Measurements from ENCODE around the gene SLC7A7.
"Not testable (repeated sequence)": the region's sequence is repeated elsewhere in the genome, so short reads cannot be mapped to it uniquely, and the experiment has no call there.

Gene SLC7A7

DNA sequence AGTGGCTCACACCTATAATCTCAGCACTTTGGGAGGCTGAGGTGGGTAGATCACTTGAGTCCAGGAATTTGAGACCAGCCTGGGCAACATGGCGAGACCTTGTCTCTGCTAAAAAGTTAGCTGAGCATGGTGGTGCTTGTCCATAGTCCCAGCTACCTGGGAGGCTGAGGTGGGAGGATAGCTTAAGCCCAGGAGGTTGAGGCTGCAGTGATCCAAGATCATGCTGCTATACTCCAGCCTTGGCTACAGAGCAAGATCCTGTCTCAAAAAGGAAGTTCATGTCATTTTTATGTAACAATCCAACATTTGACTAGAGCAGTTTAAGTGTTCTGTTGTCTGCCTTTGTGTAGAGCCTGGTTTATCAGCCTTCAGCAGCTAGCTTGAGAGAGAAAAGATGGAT is 42.5 kb downstream of the SLC7A7 start:
- Histone ChIP-seq H3K4me1 (ENCODE audit: control insufficient read depth, insufficient read depth, low read length) (peaks cover 6% of the 10 kb centered on the region), H3K27me3 (ENCODE audit: control insufficient read depth, insufficient read depth, low read length) (no peaks in the 10 kb centered on the region), H3K9me3 (ENCODE audit: control insufficient read depth, low read length) (no peaks in the 10 kb centered on the region), H3K4me3 (ENCODE audit: low read length) (no peak overlapping the region), H3K36me3 (ENCODE audit: control insufficient read depth, insufficient read depth, low read length) (peaks cover 15% of the 10 kb centered on the region), H3K9ac (ENCODE audit: low read length) (no peak overlapping the region)

DNA sequence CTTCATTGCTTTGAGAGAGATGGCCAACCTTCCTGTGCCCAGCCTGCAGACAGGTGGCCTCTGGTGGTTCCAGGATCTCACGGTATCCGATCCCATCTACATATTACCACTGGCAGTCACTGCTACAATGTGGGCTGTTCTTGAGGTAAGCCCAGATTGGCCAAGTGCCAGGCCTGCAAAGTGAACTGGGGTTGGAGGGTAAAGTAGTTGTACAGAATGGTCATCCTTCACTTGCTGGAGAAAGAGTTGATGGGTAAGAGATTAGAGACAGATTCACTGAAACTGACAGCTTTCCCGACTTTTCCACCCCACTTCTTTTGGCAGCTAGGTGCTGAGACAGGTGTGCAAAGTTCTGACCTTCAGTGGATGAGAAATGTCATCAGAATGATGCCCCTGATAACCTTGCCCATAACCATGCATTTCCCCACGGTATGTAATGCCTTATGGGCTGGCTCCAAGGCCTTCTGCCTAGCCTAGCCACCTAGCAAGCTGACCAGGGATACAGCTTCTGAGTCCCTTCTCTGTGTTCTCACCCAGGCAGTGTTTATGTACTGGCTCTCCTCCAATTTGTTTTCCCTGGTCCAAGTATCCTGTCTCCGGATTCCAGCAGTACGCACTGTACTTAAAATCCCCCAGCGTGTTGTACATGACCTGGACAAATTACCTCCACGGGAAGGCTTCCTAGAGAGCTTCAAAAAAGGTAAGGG is 44.6 kb downstream of the SLC7A7 start:
- H3K36me3 ChIP-seq (ENCODE audit: control insufficient read depth, insufficient read depth, low read length): peaks cover 15% of the 10 kb centered on the region

DNA sequence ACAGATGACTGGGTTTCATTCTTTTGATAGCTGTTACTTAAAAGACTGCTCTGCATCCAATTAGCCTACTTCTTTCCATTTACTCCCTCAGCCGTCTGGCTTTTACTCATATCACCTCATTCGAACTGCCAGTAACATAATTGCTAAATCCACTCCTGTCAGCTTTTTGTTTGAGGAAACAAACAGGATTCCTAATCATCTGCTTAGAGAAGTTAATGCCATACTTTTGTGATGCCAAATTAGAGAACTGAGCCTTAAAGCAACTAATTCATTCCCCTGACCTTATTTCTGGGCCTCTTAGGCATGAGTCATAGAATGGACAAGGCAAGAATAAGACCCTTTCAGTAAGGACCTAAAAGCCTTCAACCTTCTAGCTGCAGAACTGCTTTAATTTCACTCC is 45.9 kb downstream of the SLC7A7 start:
- no peaks in the 10 kb centered on the region for H3K27me3 ChIP-seq (ENCODE audit: control insufficient read depth, insufficient read depth, low read length)
- no peak overlapping the region for H3K4me3 ChIP-seq (ENCODE audit: low read length)
- no peaks in the 10 kb centered on the region for H3K9me3 ChIP-seq (ENCODE audit: control insufficient read depth, low read length)
- H3K36me3 ChIP-seq (ENCODE audit: control insufficient read depth, insufficient read depth, low read length): peaks cover 15% of the 10 kb centered on the region
- H3K9ac ChIP-seq (ENCODE audit: low read length): no peak overlapping the region
- H3K4me1 ChIP-seq (ENCODE audit: control insufficient read depth, insufficient read depth, low read length): peaks cover 12% of the 10 kb centered on the region

More for the DNA sequence above, 44.6 kb downstream of the SLC7A7 start:
- peaks cover 12% of the 10 kb centered on the region for H3K4me1 ChIP-seq (ENCODE audit: control insufficient read depth, insufficient read depth, low read length)
- no peaks in the 10 kb centered on the region for H3K27me3 ChIP-seq (ENCODE audit: control insufficient read depth, insufficient read depth, low read length)
- H3K9me3 ChIP-seq (ENCODE audit: control insufficient read depth, low read length): no peaks in the 10 kb centered on the region
- no peak overlapping the region for H3K9ac ChIP-seq (ENCODE audit: low read length)
- H3K4me3 ChIP-seq (ENCODE audit: low read length): no peak overlapping the region

DNA sequence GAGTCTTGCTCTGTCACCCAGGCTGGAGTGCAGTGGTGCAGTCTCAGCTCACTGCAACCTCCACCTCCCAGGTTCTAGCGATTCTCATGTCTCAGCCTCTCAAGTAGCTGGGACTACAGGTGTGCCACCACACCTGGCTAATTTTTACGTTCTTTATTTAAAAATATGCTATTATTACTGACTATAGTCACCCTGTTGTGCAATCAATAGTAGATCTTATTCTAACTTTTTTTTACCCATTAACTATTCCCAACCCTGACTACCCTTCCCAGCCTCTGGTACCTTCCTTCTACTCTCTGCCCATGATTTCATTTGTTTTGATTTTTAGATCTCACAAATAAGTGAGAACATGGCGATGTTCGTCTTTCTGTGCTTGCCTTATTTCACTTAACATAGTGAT is 46.3 kb downstream of the SLC7A7 start:
- Histone ChIP-seq H3K27me3 (ENCODE audit: control insufficient read depth, insufficient read depth, low read length) (no peaks in the 10 kb centered on the region), H3K4me1 (ENCODE audit: control insufficient read depth, insufficient read depth, low read length) (peaks cover 12% of the 10 kb centered on the region), H3K9ac (ENCODE audit: low read length) (no peak overlapping the region), H3K36me3 (ENCODE audit: control insufficient read depth, insufficient read depth, low read length) (peaks cover 15% of the 10 kb centered on the region), H3K9me3 (ENCODE audit: control insufficient read depth, low read length) (no peaks in the 10 kb centered on the region), H3K4me3 (ENCODE audit: low read length) (no peak overlapping the region)

DNA sequence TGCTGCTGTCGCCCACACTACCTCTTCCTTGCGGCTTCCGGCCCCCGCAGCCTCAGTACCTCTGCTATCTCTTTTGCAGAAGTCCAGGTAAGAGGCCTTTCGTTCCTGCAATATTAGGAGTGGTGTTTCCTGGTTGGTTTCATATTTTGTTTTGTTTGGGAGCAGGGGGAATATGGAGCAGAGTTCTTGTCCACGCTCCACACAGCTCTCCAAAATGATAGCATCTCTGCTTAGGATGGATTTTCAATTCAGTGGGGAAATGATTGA is 48.0 kb downstream of the SLC7A7 start:
- Histone ChIP-seq H3K9me3 (ENCODE audit: control insufficient read depth, low read length) (no peaks in the 10 kb centered on the region), H3K27me3 (ENCODE audit: control insufficient read depth, insufficient read depth, low read length) (no peaks in the 10 kb centered on the region), H3K9ac (ENCODE audit: low read length) (peak overlapping the region; percentile 90), H3K4me3 (ENCODE audit: low read length) (peak overlapping the region; percentile 95), H3K36me3 (ENCODE audit: control insufficient read depth, insufficient read depth, low read length) (peaks cover 15% of the 10 kb centered on the region), H3K4me1 (ENCODE audit: control insufficient read depth, insufficient read depth, low read length) (peaks cover 12% of the 10 kb centered on the region)

GRCh38 chr14:22766457-22767322 is 48.5 kb downstream of the SLC7A7 start, which contains the start of gene OXA1L:
OXA1L (plus strand) TSS chr14:22766688; CDS start chr14:22766702, 14 bp downstream.
- Histone ChIP-seq H3K4me1 (ENCODE audit: control insufficient read depth, insufficient read depth, low read length) (peaks cover 12% of the 10 kb centered on the region), H3K27me3 (ENCODE audit: control insufficient read depth, insufficient read depth, low read length) (no peaks in the 10 kb centered on the region), H3K9ac (ENCODE audit: low read length) (peak within 1 kb of the TSS; percentile 90)

DNA sequence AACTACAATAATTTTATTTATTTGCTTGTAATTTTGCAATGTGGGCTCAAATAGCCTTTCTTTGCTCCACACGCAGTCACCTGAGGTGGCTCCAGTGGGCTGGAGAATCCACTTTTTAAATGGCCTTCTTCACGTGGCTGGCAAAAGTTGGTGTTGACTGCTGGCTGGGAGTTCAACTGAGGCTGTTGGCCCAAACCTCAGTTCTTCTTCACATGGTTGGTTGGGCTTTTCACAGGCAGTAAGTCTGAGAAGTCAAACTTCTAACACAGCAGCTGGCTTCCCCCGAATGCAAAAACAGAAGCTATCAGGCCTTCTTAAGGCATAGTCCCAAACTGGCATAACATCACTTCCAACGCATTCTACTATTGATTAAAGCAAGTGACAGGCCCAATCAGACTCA is 50.9 kb downstream of the SLC7A7 start:
- Histone ChIP-seq H3K4me3 (ENCODE audit: low read length) (no peak overlapping the region), H3K27me3 (ENCODE audit: control insufficient read depth, insufficient read depth, low read length) (no peaks in the 10 kb centered on the region), H3K36me3 (ENCODE audit: control insufficient read depth, insufficient read depth, low read length) (peaks cover 2% of the 10 kb centered on the region), H3K9me3 (ENCODE audit: control insufficient read depth, low read length) (no peaks in the 10 kb centered on the region), H3K4me1 (ENCODE audit: control insufficient read depth, insufficient read depth, low read length) (peaks cover 12% of the 10 kb centered on the region), H3K9ac (ENCODE audit: low read length) (no peak overlapping the region)

More at GRCh38 chr14:22766457-22767322, 48.5 kb downstream of the SLC7A7 start, which contains the start of gene OXA1L:
- Histone ChIP-seq H3K36me3 (ENCODE audit: control insufficient read depth, insufficient read depth, low read length) (peaks cover 15% of the 10 kb centered on the region), H3K9me3 (ENCODE audit: control insufficient read depth, low read length) (no peaks in the 10 kb centered on the region), H3K4me3 (ENCODE audit: low read length) (peak within 1 kb of the TSS; percentile 95)

DNA sequence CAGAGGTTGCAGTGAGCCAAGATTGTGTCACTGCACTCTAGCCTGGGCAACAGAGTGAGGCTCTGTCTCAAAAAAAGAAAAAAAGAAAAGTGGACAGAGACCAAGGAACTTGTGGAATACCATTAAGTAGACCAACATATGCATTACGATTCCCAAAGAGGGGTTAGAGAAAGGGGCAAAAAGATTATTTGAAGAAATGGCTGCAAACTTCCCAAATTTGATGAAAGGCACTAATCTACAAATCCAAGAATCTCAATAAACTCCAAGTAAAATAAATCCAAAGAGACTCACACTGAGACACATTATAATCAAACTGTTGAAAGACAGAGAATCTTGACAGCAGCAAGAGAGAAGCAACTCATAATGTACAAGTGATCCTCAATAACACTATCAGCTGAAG is 53.5 kb downstream of the SLC7A7 start:
- Histone ChIP-seq H3K27me3 (ENCODE audit: control insufficient read depth, insufficient read depth, low read length) (no peaks in the 10 kb centered on the region), H3K4me1 (ENCODE audit: control insufficient read depth, insufficient read depth, low read length) (no peaks in the 10 kb centered on the region), H3K4me3 (ENCODE audit: low read length) (no peak overlapping the region), H3K36me3 (ENCODE audit: control insufficient read depth, insufficient read depth, low read length) (no peaks in the 10 kb centered on the region), H3K9ac (ENCODE audit: low read length) (no peak overlapping the region), H3K9me3 (ENCODE audit: control insufficient read depth, low read length) (no peaks in the 10 kb centered on the region)

- not testable (repeated sequence) for H3K9me3 ChIP-seq (ENCODE audit: control insufficient read depth, low read length); H3K9ac ChIP-seq (ENCODE audit: low read length); H3K4me3 ChIP-seq (ENCODE audit: low read length); H3K27me3 ChIP-seq (ENCODE audit: control insufficient read depth, insufficient read depth, low read length); H3K4me1 ChIP-seq (ENCODE audit: control insufficient read depth, insufficient read depth, low read length); H3K36me3 ChIP-seq (ENCODE audit: control insufficient read depth, insufficient read depth, low read length)
Measured at GRCh38 chr14:22757972-22758650, 57.1 kb downstream of the SLC7A7 start.

DNA sequence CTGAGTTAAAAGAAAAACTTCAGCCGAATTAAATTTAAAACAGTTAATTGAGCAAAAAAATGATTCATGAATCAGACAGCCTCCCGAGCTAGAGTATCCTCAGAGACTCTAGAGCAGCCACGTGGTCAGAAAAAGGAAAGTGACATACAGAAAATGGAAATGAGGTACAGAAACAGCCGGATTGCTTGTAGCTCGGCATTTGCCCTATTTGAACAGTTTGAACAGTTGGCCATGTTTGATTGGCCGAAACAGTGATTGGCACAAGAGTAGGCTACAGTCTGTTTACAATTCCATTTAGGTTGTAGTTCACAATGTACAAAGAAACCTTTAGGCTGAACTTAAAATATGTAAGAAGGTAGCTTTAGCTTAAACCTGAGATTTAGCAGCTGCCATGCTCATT is 61.6 kb downstream of the SLC7A7 start:
- Histone ChIP-seq H3K9ac (ENCODE audit: low read length) (peak overlapping the region; percentile 17), H3K4me1 (ENCODE audit: control insufficient read depth, insufficient read depth, low read length) (no peaks in the 10 kb centered on the region), H3K27me3 (ENCODE audit: control insufficient read depth, insufficient read depth, low read length) (no peaks in the 10 kb centered on the region)

GRCh38 chr14:22752422-22752821 is 62.8 kb downstream of the SLC7A7 start:
- no peaks in the 10 kb centered on the region for H3K4me1 ChIP-seq (ENCODE audit: control insufficient read depth, insufficient read depth, low read length)
- H3K4me3 ChIP-seq (ENCODE audit: low read length): no peak overlapping the region
- H3K9me3 ChIP-seq (ENCODE audit: control insufficient read depth, low read length): no peaks in the 10 kb centered on the region
- H3K27me3 ChIP-seq (ENCODE audit: control insufficient read depth, insufficient read depth, low read length): no peaks in the 10 kb centered on the region
- H3K36me3 ChIP-seq (ENCODE audit: control insufficient read depth, insufficient read depth, low read length): no peaks in the 10 kb centered on the region
- H3K9ac ChIP-seq (ENCODE audit: low read length): no peak overlapping the region

More for the DNA sequence above, 61.6 kb downstream of the SLC7A7 start:
- Histone ChIP-seq H3K4me3 (ENCODE audit: low read length) (no peak overlapping the region), H3K9me3 (ENCODE audit: control insufficient read depth, low read length) (no peaks in the 10 kb centered on the region), H3K36me3 (ENCODE audit: control insufficient read depth, insufficient read depth, low read length) (no peaks in the 10 kb centered on the region)

DNA sequence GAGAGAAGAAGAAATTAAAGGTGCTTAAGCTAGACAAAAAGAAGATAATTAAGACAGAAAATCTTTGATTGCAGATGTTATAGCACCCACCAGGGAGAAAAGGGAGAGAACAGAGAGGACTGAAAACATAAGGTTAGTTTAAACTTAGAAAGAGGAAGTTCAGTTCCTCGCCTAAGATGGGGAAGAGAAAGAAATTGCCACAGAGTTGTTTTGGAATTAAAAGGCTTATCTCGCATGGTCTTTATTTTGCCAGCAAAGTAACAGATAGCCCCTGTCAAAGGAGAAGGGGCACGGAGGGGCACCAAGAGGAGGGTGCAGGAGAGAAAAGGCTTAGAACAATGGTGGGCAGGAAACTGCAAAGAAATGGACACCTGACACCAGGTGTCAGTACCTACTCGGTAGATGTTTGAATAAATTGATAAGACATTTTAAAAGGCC is 66.6 kb downstream of the SLC7A7 start:
- H3K36me3 ChIP-seq (ENCODE audit: control insufficient read depth, insufficient read depth, low read length): no peaks in the 10 kb centered on the region
- no peak overlapping the region for H3K9ac ChIP-seq (ENCODE audit: low read length)
- no peak overlapping the region for H3K4me3 ChIP-seq (ENCODE audit: low read length)
- H3K27me3 ChIP-seq (ENCODE audit: control insufficient read depth, insufficient read depth, low read length): no peaks in the 10 kb centered on the region
- H3K9me3 ChIP-seq (ENCODE audit: control insufficient read depth, low read length): no peaks in the 10 kb centered on the region
- H3K4me1 ChIP-seq (ENCODE audit: control insufficient read depth, insufficient read depth, low read length): no peaks in the 10 kb centered on the region

Measured in mucosa of stomach (tissue), 1 donor.